ENCODE results near the gene UBE2E3. TPM values are rescaled to one million over a fixed set of nuclear protein-coding genes. Genes with fewer than 3 reads are reported as not detected.

The UBE2E3 gene
- total RNA-seq, 1 experiment from 2014 or later, result 91.3 TPM

GRCh38 chr2:181072486-181073235 lies 92.3 kb downstream of the UBE2E3 start:
- Histone ChIP-seq H3K27me3 (ENCODE audit: control insufficient read depth, insufficient read depth, low read length) (no peaks in the 10 kb centered on the region), H3K9me3 (ENCODE audit: control insufficient read depth, insufficient read depth, low read depth, low read length) (no peaks in the 10 kb centered on the region), H3K36me3 (ENCODE audit: control insufficient read depth, insufficient read depth, low read length) (peaks cover 3% of the 10 kb centered on the region; the same call in 1 of the 2 replicates), H3K4me3 (ENCODE audit: low read depth in 2 of 2, low read length in 2 of 2) (no peak overlapping the region), H3K27ac (ENCODE audit: low read length) (no peak overlapping the region), H3K4me1 (ENCODE audit: control insufficient read depth, insufficient read depth, low read length) (no peaks in the 10 kb centered on the region)
- intact Hi-C loops (cut with micrococcal nuclease; ENCODE audit: unreplicated experiment) (no loop called here), in situ Hi-C loops (cut with HindIII; ENCODE audit: low pct_unique_long_range_greater_than_20kb, low sequenced_read_pairs) (no loop called here)
- TF ChIP-seq TCF7L2 (IDR thresholded peaks at IDR 0.05; ENCODE audit: low read depth, low read length) (no peak), POLR2AphosphoS5 (IDR thresholded peaks at IDR 0.05; ENCODE audit: low read depth, low read length) (no peak), REST (IDR thresholded peaks at IDR 0.05; ENCODE audit: insufficient read depth in 1 of 2, low read depth in 2 of 2, low read length in 1 of 2) (no peak), CTCF (IDR thresholded peaks at IDR 0.05) (no peak), SIN3A (IDR thresholded peaks at IDR 0.05; ENCODE audit: borderline replicate concordance, insufficient read depth, low read depth, low read length) (no peak)
- BruUV-seq (replicated peaks), result no TSS peak
- ATAC-seq, result no peak
- DNase-seq (ENCODE audit: low read depth, low spot score), result no peak
- POLR2A ChIA-PET, result no interaction called here
- CTCF ChIA-PET, result no interaction called here

GRCh38 chr2:181073896-181074295 lies 93.5 kb downstream of the UBE2E3 start:
- in situ Hi-C loops (cut with HindIII; ENCODE audit: low pct_unique_long_range_greater_than_20kb, low sequenced_read_pairs), result no loop called here
- H3K27ac ChIP-seq (ENCODE audit: low read length), result no peak overlapping the region
- CTCF ChIA-PET, result no interaction called here

More at GRCh38 chr2:181073896-181074295, 93.5 kb downstream of the UBE2E3 start:
- H3K4me1 ChIP-seq (ENCODE audit: control insufficient read depth, insufficient read depth, low read length), result no peaks in the 10 kb centered on the region
- no peaks in the 10 kb centered on the region for H3K9me3 ChIP-seq (ENCODE audit: control insufficient read depth, insufficient read depth, low read depth, low read length)
- POLR2A ChIA-PET, result no interaction called here
- TF ChIP-seq REST (IDR thresholded peaks at IDR 0.05; ENCODE audit: insufficient read depth in 1 of 2, low read depth in 2 of 2, low read length in 1 of 2) (no peak), SIN3A (IDR thresholded peaks at IDR 0.05; ENCODE audit: borderline replicate concordance, insufficient read depth, low read depth, low read length) (no peak), TCF7L2 (IDR thresholded peaks at IDR 0.05; ENCODE audit: low read depth, low read length) (no peak), POLR2AphosphoS5 (IDR thresholded peaks at IDR 0.05; ENCODE audit: low read depth, low read length) (no peak), CTCF (IDR thresholded peaks at IDR 0.05) (no peak)
- no peak for DNase-seq (ENCODE audit: low read depth, low spot score)
- intact Hi-C loops (cut with micrococcal nuclease; ENCODE audit: unreplicated experiment), result no loop called here
- ATAC-seq, result no peak
- H3K4me3 ChIP-seq (ENCODE audit: low read depth in 2 of 2, low read length in 2 of 2), result no peak overlapping the region
- H3K27me3 ChIP-seq (ENCODE audit: control insufficient read depth, insufficient read depth, low read length), result no peaks in the 10 kb centered on the region
- peaks cover 4% of the 10 kb centered on the region; the same call in 1 of the 2 replicates for H3K36me3 ChIP-seq (ENCODE audit: control insufficient read depth, insufficient read depth, low read length)
- no TSS peak for BruUV-seq (replicated peaks)

Measured in Panc1 (cell line).